Liver (tissue), 9 donors: ENCODE results near the gene SH2D3A. TPM values are rescaled to one million over a fixed set of nuclear protein-coding genes. Genes with fewer than 3 reads are reported as not detected.

Source experiments
- DNase-seq: peaks from one replicate; pipeline ENCODE4 v3.0.0-alpha.2; 2017; ENCODE audit warnings: low spot score
- H3K27ac ChIP-seq, 2 donors: one replicate each; pipeline ENCODE4 v1.7.0; 2013; ENCODE audit warnings: inconsistent platforms in 2 of 2, low read length in 2 of 2, control low read depth in 1 of 2, low read depth in 1 of 2, mild to moderate bottlenecking in 1 of 2
- H3K27me3 ChIP-seq, 4 donors: one replicate each; pipeline versions ENCODE4 v1.6.1 to v1.7.0; 2013; ENCODE audit warnings: low read length in 3 of 4, inconsistent platforms in 1 of 4, mild to moderate bottlenecking in 1 of 4, moderate library complexity in 1 of 4; ENCODE audit not compliant: control insufficient read depth in 4 of 4, insufficient read depth in 4 of 4
- H3K36me3 ChIP-seq, 4 donors: one replicate each; pipeline versions ENCODE4 v1.6.1 to v1.7.0; 2013; ENCODE audit warnings: low read length in 3 of 4, mild to moderate bottlenecking in 3 of 4, low read depth in 1 of 4, moderate library complexity in 1 of 4; ENCODE audit not compliant: control insufficient read depth in 4 of 4, insufficient read depth in 3 of 4
- H3K4me1 ChIP-seq, 4 donors: one replicate each; pipeline versions ENCODE4 v1.6.1 to v1.7.0; 2013; ENCODE audit warnings: low read length in 3 of 4, mild to moderate bottlenecking in 3 of 4, moderate library complexity in 1 of 4; ENCODE audit not compliant: control insufficient read depth in 4 of 4, insufficient read depth in 4 of 4
- H3K4me3 ChIP-seq, 3 donors: one replicate each; pipeline versions ENCODE4 v1.6.1 to v1.7.0; 2013; ENCODE audit warnings: low read length in 3 of 3, control low read depth in 1 of 3, low read depth in 1 of 3, mild to moderate bottlenecking in 1 of 3
- H3K9ac ChIP-seq, 2 donors: one replicate each; pipeline ENCODE4 v1.7.0; 2013; ENCODE audit warnings: low read length in 2 of 2, mild to moderate bottlenecking in 2 of 2, moderate library complexity in 2 of 2, control low read depth in 1 of 2, low read depth in 1 of 2
- H3K9me3 ChIP-seq, 4 donors: one replicate each; pipeline versions ENCODE4 v1.6.1 to v1.7.0; 2013; ENCODE audit warnings: low read length in 3 of 4; ENCODE audit not compliant: control insufficient read depth in 4 of 4
- CTCF ChIP-seq: fragments of 150-350 bp; IDR thresholded peaks from 2 replicates; pipeline ENCODE4 v1.5.1; 2017; ENCODE audit warnings: improper control_type of control experiment, low read depth, low read length; ENCODE audit not compliant: missing input control
- EGR1 ChIP-seq, 2 donors: IDR thresholded peaks; 2 replicates each; pipeline ENCODE4 v1.6.1; 2016 to 2018; ENCODE audit warnings: antibody characterized with exemption in 2 of 2, low read depth in 2 of 2
- FOXA2 ChIP-seq: IDR thresholded peaks from 2 replicates; pipeline ENCODE4 v1.6.1; 2016; ENCODE audit warnings: antibody characterized with exemption
- HNF4A ChIP-seq, 2 donors: conservative IDR thresholded peaks; 2 replicates each; pipeline ENCODE4 v1.6.1; 2016; ENCODE audit warnings: antibody characterized with exemption in 2 of 2, mild to moderate bottlenecking in 2 of 2
- HNF4G ChIP-seq: IDR thresholded peaks from 2 replicates; pipeline ENCODE4 v1.6.1; 2016; ENCODE audit warnings: antibody characterized with exemption
- JUND ChIP-seq, 2 donors: IDR thresholded peaks; 2 replicates each; pipeline ENCODE4 v1.6.1; 2016; ENCODE audit warnings: antibody characterized with exemption in 2 of 2
- MAX ChIP-seq: IDR thresholded peaks from 2 replicates; pipeline ENCODE4 v1.6.1; 2016; ENCODE audit warnings: antibody characterized with exemption
- NR2F2 ChIP-seq: IDR thresholded peaks from 2 replicates; pipeline ENCODE4 v1.6.1; 2016; ENCODE audit warnings: antibody characterized with exemption
- RAD21 ChIP-seq, 2 donors: IDR thresholded peaks; 2 replicates each; pipeline ENCODE4 v1.6.1; 2016; ENCODE audit warnings: antibody characterized with exemption in 2 of 2, mild to moderate bottlenecking in 2 of 2
- RXRA ChIP-seq, 2 donors: IDR thresholded peaks; 2 replicates each; pipeline ENCODE4 v1.6.1; 2017 to 2018; ENCODE audit warnings: antibody characterized with exemption in 2 of 2, mild to moderate bottlenecking in 1 of 2
- SP1 ChIP-seq: IDR thresholded peaks from 2 replicates; pipeline ENCODE4 v1.6.1; 2018; ENCODE audit warnings: antibody characterized with exemption, mild to moderate bottlenecking
- TAF1 ChIP-seq: conservative IDR thresholded peaks from 2 replicates; pipeline ENCODE4 v1.6.1; 2016; ENCODE audit warnings: antibody characterized with exemption, mild to moderate bottlenecking
- YY1 ChIP-seq: IDR thresholded peaks from 2 replicates; pipeline ENCODE4 v1.6.1; 2016; ENCODE audit warnings: antibody characterized with exemption, mild to moderate bottlenecking
- WGBS: extraction: QIAGEN DNeasy Blood & Tissue Kit; methylation state at CpG from one replicate; pipeline ENCODE4 v1.1.7; 2013; 5-methylcytosine and 5-hydroxymethylcytosine counted together
- polyA plus RNA-seq, 2 donors: library from polyadenylated mRNA; stranded (reverse) in 1 of 2; unstranded in 1 of 2; fragments of 200-250 nt in 1 of 2; fragments of >200 nt in 1 of 2; fragmentation: Nextera tagmentation in 1 of 2; extraction: Ambion mirVana in 1 of 2; gene quantifications; one replicate each; pipeline versions ENCODE4 v1.2.1 to v1.2.3, GENCODE V29; 2013 to 2015
- total RNA-seq, 2 donors: library from RNA; depleted of rRNA; stranded (reverse); fragments of >200 nt; gene quantifications; one replicate each; pipeline ENCODE4 v1.2.3, GENCODE V29; 2014
- TF ChIP-seq, protein P1 (sequence below): IDR thresholded peaks from 2 replicates; pipeline ENCODE4 v1.6.1; 2016; ENCODE audit warnings: antibody characterized with exemption, mild to moderate bottlenecking
- TF ChIP-seq, protein P2 (sequence below): IDR thresholded peaks from 2 replicates; pipeline ENCODE4 v1.6.1; 2016; ENCODE audit warnings: antibody characterized with exemption
- donor health status: healthy.
- donor health status: healthy.
- donor health status: healthy.
- donor health status: healthy.
- donor health status: healthy.

SH2D3A gene
- total and polyA plus RNA-seq, 4 donors: 0.23 to 1.0 (median 0.77) TPM

DNA sequence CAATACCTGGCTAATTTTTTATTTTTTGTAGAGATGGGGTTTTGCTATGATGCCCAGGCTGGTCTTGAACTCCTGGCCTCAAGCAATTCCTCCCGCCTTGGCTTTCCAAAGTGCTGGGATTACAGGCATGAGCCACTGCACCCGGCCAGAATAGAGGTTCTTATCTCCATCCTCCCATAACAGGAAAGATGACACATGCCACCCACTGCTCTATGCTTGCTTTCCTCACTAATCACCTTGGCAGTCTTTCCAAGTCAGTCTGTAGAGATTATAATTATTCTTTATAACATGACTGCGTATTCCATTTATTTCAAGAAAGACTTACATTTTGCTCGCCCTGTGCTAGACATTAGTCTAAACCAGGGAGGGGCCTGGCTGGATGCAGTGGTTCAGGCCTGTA, 12.0 kb upstream of the SH2D3A start:
- no peaks in the 10 kb centered on the region for H3K9me3 ChIP-seq
- no peak overlapping the region for H3K4me3 ChIP-seq
- H3K36me3 ChIP-seq: no peaks in the 10 kb centered on the region
- H3K4me1 ChIP-seq: peaks cover 0 to 3% (median 0%) of the 10 kb centered on the region in 4 donors
- 84% methylated on average over 4 of the region's 4 CpGs for WGBS
- H3K9ac ChIP-seq: no peak overlapping the region
- TF ChIP-seq CTCF (no peak), RAD21 (IDR thresholded peaks at IDR 0.05) (no peak), MAX (no peak), EGR1 (IDR thresholded peaks at IDR 0.05; ENCODE audit: low read depth in 2 of 2) (no peak), NR2F2 (no peak), SP1 (no peak)
- TF ChIP-seq, protein P1, sequence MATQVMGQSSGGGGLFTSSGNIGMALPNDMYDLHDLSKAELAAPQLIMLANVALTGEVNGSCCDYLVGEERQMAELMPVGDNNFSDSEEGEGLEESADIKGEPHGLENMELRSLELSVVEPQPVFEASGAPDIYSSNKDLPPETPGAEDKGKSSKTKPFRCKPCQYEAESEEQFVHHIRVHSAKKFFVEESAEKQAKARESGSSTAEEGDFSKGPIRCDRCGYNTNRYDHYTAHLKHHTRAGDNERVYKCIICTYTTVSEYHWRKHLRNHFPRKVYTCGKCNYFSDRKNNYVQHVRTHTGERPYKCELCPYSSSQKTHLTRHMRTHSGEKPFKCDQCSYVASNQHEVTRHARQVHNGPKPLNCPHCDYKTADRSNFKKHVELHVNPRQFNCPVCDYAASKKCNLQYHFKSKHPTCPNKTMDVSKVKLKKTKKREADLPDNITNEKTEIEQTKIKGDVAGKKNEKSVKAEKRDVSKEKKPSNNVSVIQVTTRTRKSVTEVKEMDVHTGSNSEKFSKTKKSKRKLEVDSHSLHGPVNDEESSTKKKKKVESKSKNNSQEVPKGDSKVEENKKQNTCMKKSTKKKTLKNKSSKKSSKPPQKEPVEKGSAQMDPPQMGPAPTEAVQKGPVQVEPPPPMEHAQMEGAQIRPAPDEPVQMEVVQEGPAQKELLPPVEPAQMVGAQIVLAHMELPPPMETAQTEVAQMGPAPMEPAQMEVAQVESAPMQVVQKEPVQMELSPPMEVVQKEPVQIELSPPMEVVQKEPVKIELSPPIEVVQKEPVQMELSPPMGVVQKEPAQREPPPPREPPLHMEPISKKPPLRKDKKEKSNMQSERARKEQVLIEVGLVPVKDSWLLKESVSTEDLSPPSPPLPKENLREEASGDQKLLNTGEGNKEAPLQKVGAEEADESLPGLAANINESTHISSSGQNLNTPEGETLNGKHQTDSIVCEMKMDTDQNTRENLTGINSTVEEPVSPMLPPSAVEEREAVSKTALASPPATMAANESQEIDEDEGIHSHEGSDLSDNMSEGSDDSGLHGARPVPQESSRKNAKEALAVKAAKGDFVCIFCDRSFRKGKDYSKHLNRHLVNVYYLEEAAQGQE: no peak
- no peak overlapping the region for H3K27ac ChIP-seq
- DNase-seq: no peak
- no peaks in the 10 kb centered on the region for H3K27me3 ChIP-seq

DNA sequence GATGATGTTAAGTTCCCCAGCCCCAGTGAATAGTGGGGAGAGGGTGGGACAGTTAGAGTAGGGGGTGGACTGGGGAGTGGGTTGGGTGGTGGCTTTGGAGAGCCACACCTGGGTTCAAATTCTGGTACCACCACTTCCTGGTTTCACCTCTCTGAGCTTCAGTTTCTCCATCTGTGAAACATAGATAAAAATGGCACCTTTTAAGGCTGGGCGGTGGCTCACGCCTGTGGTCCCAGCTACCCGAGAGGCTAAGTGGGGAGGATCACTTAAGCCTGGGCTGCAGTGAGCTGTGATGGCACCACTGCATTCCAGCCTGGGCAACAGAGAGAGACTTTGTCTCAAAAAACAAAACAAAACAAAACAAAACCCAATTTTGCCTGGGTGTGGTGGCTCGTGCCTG, 11.2 kb upstream of the SH2D3A start:
- 76% methylated on average over 4 of the region's 4 CpGs for WGBS
- Histone ChIP-seq H3K4me3 (no peak overlapping the region), H3K9me3 (no peaks in the 10 kb centered on the region), H3K4me1 (peaks cover 0 to 3% (median 0%) of the 10 kb centered on the region in 4 donors), H3K27ac (no peak overlapping the region), H3K36me3 (no peaks in the 10 kb centered on the region), H3K9ac (no peak overlapping the region), H3K27me3 (no peaks in the 10 kb centered on the region)
- TF ChIP-seq CTCF (no peak), HNF4A (conservative IDR thresholded peaks at IDR 0.05) (no peak), MAX (no peak), JUND (IDR thresholded peaks at IDR 0.05) (no peak), TAF1 (no peak), RXRA (IDR thresholded peaks at IDR 0.05) (no peak), HNF4G (no peak), YY1 (no peak), EGR1 (IDR thresholded peaks at IDR 0.05; ENCODE audit: low read depth in 2 of 2) (no peak), FOXA2 (no peak), SP1 (no peak)
- TF ChIP-seq, protein P2, sequence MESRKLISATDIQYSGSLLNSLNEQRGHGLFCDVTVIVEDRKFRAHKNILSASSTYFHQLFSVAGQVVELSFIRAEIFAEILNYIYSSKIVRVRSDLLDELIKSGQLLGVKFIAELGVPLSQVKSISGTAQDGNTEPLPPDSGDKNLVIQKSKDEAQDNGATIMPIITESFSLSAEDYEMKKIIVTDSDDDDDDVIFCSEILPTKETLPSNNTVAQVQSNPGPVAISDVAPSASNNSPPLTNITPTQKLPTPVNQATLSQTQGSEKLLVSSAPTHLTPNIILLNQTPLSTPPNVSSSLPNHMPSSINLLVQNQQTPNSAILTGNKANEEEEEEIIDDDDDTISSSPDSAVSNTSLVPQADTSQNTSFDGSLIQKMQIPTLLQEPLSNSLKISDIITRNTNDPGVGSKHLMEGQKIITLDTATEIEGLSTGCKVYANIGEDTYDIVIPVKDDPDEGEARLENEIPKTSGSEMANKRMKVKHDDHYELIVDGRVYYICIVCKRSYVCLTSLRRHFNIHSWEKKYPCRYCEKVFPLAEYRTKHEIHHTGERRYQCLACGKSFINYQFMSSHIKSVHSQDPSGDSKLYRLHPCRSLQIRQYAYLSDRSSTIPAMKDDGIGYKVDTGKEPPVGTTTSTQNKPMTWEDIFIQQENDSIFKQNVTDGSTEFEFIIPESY: no peak
- no peak for DNase-seq
